Keratinocyte (primary cell): ENCODE results near the gene FOXL3. TPM values are rescaled to one million over a fixed set of nuclear protein-coding genes. Genes with fewer than 3 reads are reported as not detected.

Source experiments
- DNase-seq: peaks from one replicate; pipeline ENCODE4 v3.0.0-alpha.2; 2011; ENCODE audit warnings: low read depth, missing footprints, low spot score
- FAIRE-seq: peaks from 2 replicates; lab custom pipeline; 2011; peaks lifted over from hg19 to GRCh38; lab: Jason Lieb, UNC
- H2AFZ ChIP-seq: 2 replicates; pipeline ENCODE4 v1.6.0; 2012; ENCODE audit warnings: low read length, control low read depth, inconsistent platforms; ENCODE audit not compliant: control insufficient read depth
- H3K27ac ChIP-seq: 2 replicates; pipeline ENCODE4 v1.5.1; 2011; ENCODE audit warnings: low read length; ENCODE audit not compliant: control insufficient read depth, insufficient read depth
- H3K27me3 ChIP-seq: 3 replicates; pipeline ENCODE4 v1.6.0; 2011; ENCODE audit warnings: low read length; ENCODE audit not compliant: control insufficient read depth, insufficient read depth; ENCODE audit errors: extremely low read depth
- H3K36me3 ChIP-seq, 2 experiments: 2 replicates in 1 of 2; 3 replicates in 1 of 2; pipeline ENCODE4 v1.5.1; 2011; ENCODE audit warnings: low read length in 2 of 2, mild to moderate bottlenecking in 1 of 2; ENCODE audit not compliant: control insufficient read depth in 2 of 2, insufficient read depth in 2 of 2; ENCODE audit errors: extremely low read depth in 1 of 2
- H3K4me1 ChIP-seq: 3 replicates; pipeline ENCODE4 v1.5.1; 2011; ENCODE audit warnings: low read length; ENCODE audit not compliant: control insufficient read depth, insufficient read depth; ENCODE audit errors: extremely low read depth
- H3K4me2 ChIP-seq: 3 replicates; pipeline ENCODE4 v1.6.0; 2011; ENCODE audit warnings: low read depth, low read length; ENCODE audit not compliant: control insufficient read depth, insufficient read depth; ENCODE audit errors: extremely low read depth
- H3K4me3 ChIP-seq, 3 experiments: fragments of 200-600 bp in 1 of 3; sonication (generic) in 1 of 3; 2 replicates in 2 of 3; 3 replicates in 1 of 3; pipeline ENCODE4 v1.5.1; 2011 to 2016; ENCODE audit warnings: low read length in 3 of 3, mild to moderate bottlenecking in 3 of 3, control low read depth in 2 of 3, inconsistent platforms in 1 of 3, low read depth in 1 of 3, mixed read lengths in 1 of 3, mixed run types in 1 of 3, moderate library complexity in 1 of 3; ENCODE audit not compliant: control insufficient read depth in 2 of 3, insufficient read depth in 2 of 3; ENCODE audit errors: extremely low read depth in 1 of 3
- H3K79me2 ChIP-seq: 2 replicates; pipeline ENCODE4 v1.6.0; 2012; ENCODE audit warnings: low read length; ENCODE audit not compliant: control insufficient read depth, insufficient read depth
- H3K9ac ChIP-seq: 3 replicates; pipeline ENCODE4 v1.6.0; 2011; ENCODE audit warnings: low read length; ENCODE audit not compliant: control insufficient read depth, insufficient read depth; ENCODE audit errors: extremely low read depth
- H3K9me1 ChIP-seq: 3 replicates; pipeline ENCODE4 v1.6.0; 2011; ENCODE audit warnings: low read length; ENCODE audit not compliant: control insufficient read depth, insufficient read depth; ENCODE audit errors: extremely low read depth
- H3K9me3 ChIP-seq: 2 replicates; pipeline ENCODE4 v1.5.1; 2012; ENCODE audit warnings: low read depth, low read length; ENCODE audit not compliant: control insufficient read depth
- H4K20me1 ChIP-seq: 3 replicates; pipeline ENCODE4 v1.6.0; 2011; ENCODE audit warnings: low read length; ENCODE audit not compliant: control insufficient read depth, insufficient read depth; ENCODE audit errors: extremely low read depth
- EZH2 ChIP-seq: IDR thresholded peaks from one replicate; pipeline ENCODE4 v1.6.1; 2012; ENCODE audit warnings: inconsistent platforms, mild to moderate bottlenecking, low read length, moderate library complexity
- dilution Hi-C: fragments of 300-500 bp; cut with MboI; formaldehyde crosslinking; loops from one replicate; pipeline ENCODE4 v1.7.0; 2020; ENCODE audit warnings: low sequenced_read_pairs; ENCODE audit not compliant: extremely low pct_ligation_motif_present
- polyA plus RNA-seq, 5 experiments: library from polyadenylated mRNA; depleted of rRNA in 3 of 5; stranded (reverse) in 3 of 5; stranded (forward) in 1 of 5; unstranded in 1 of 5; fragments of >200 nt; gene quantifications; 1 replicate in 1 of 5; 2 replicates in 3 of 5; 3 replicates in 1 of 5; pipeline versions ENCODE4 v1.2.1 to v1.2.3, GENCODE V29; 2011 to 2012; ENCODE audit warnings: missing spikeins in 2 of 5, low read depth in 1 of 5, low replicate concordance in 1 of 5
- TF ChIP-seq, protein P1 (sequence below), 3 experiments: IDR thresholded peaks in 1 of 3; conservative IDR thresholded peaks in 1 of 3; optimal IDR thresholded peaks in 1 of 3; 2 replicates in 2 of 3; 3 replicates in 1 of 3; pipeline versions ENCODE3 to v1.5.1; 2011; ENCODE audit warnings: low read length in 3 of 3, mild to moderate bottlenecking in 3 of 3, moderate library complexity in 2 of 3, control low read depth in 1 of 3, inconsistent platforms in 1 of 3; ENCODE audit not compliant: insufficient read depth in 2 of 3; ENCODE audit errors: extremely low read depth in 1 of 3

FOXL3 gene
- polyA plus RNA-seq, 1 donor (not counting 4 experiments of a cell fraction or from before 2014, with no cell fraction given): not detected

GRCh38 chr7:281637-282036 is 8.3 kb upstream of the FOXL3 start:
- no peak for FAIRE-seq
- no peak overlapping the region for H3K4me2 ChIP-seq
- no peak for DNase-seq
- no peaks in the 10 kb centered on the region for H4K20me1 ChIP-seq
- no peaks in the 10 kb centered on the region for H3K9me1 ChIP-seq
- H3K36me3 ChIP-seq: no peaks in the 10 kb centered on the region
- H2AFZ ChIP-seq: no peak overlapping the region
- H3K9me3 ChIP-seq: no peaks in the 10 kb centered on the region
- dilution Hi-C loops: no loop called here
- no peak overlapping the region for H3K27ac ChIP-seq
- H3K4me1 ChIP-seq: no peaks in the 10 kb centered on the region
- peaks cover 12% of the 10 kb centered on the region for H3K27me3 ChIP-seq
- H3K4me3 ChIP-seq: no peak overlapping the region
- no peak overlapping the region for H3K9ac ChIP-seq
- TF ChIP-seq EZH2: no peak
- TF ChIP-seq, protein P1, sequence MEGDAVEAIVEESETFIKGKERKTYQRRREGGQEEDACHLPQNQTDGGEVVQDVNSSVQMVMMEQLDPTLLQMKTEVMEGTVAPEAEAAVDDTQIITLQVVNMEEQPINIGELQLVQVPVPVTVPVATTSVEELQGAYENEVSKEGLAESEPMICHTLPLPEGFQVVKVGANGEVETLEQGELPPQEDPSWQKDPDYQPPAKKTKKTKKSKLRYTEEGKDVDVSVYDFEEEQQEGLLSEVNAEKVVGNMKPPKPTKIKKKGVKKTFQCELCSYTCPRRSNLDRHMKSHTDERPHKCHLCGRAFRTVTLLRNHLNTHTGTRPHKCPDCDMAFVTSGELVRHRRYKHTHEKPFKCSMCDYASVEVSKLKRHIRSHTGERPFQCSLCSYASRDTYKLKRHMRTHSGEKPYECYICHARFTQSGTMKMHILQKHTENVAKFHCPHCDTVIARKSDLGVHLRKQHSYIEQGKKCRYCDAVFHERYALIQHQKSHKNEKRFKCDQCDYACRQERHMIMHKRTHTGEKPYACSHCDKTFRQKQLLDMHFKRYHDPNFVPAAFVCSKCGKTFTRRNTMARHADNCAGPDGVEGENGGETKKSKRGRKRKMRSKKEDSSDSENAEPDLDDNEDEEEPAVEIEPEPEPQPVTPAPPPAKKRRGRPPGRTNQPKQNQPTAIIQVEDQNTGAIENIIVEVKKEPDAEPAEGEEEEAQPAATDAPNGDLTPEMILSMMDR (optimal IDR thresholded peaks at IDR 0.05 in 1 of 3, IDR thresholded peaks at IDR 0.05 in 1 of 3, conservative IDR thresholded peaks at IDR 0.05 in 1 of 3; ENCODE audit: extremely low read depth in 1 of 3, insufficient read depth in 2 of 3, low read length in 3 of 3): no peak
- H3K79me2 ChIP-seq: no peaks in the 10 kb centered on the region

- no peak overlapping the region for H2AFZ ChIP-seq
- H3K4me2 ChIP-seq: no peak overlapping the region
- no peak for TF ChIP-seq EZH2
- TF ChIP-seq, protein P1 (optimal IDR thresholded peaks at IDR 0.05 in 1 of 3, IDR thresholded peaks at IDR 0.05 in 1 of 3, conservative IDR thresholded peaks at IDR 0.05 in 1 of 3; ENCODE audit: extremely low read depth in 1 of 3, insufficient read depth in 2 of 3, low read length in 3 of 3): no peak
- dilution Hi-C loops: no loop called here
- H3K4me3 ChIP-seq: no peak overlapping the region
- H3K79me2 ChIP-seq: no peaks in the 10 kb centered on the region
- FAIRE-seq (no peak), DNase-seq (no peak)
- H3K9ac ChIP-seq: no peak overlapping the region
- H4K20me1 ChIP-seq: no peaks in the 10 kb centered on the region
- H3K9me3 ChIP-seq: no peaks in the 10 kb centered on the region
- H3K36me3 ChIP-seq: no peaks in the 10 kb centered on the region
- no peaks in the 10 kb centered on the region for H3K4me1 ChIP-seq
- H3K9me1 ChIP-seq: no peaks in the 10 kb centered on the region
- H3K27ac ChIP-seq: no peak overlapping the region
- peaks cover 12% of the 10 kb centered on the region for H3K27me3 ChIP-seq
Measured at GRCh38 chr7:282621-283020, 7.3 kb upstream of the FOXL3 start.
